Breast epithelium (tissue), 4 donors: ENCODE measurements around the gene SPESP1. TPM values are rescaled to one million over a fixed set of nuclear protein-coding genes. Genes with fewer than 3 reads are reported as not detected.
"Not testable (repeated sequence)": the region's sequence is repeated elsewhere in the genome, so short reads cannot be mapped to it uniquely, and the experiment has no call there.

Experiments
- DNase-seq, 2 donors: peaks; one replicate each; pipeline ENCODE4 v3.0.0-alpha.2; 2019; ENCODE audit warnings: low spot score in 2 of 2
- H3K27ac ChIP-seq, 2 donors: fragments of 200-600 bp; sonication (generic) in 1 of 2; one replicate each; pipeline ENCODE4 v1.5.1; 2016 to 2019; ENCODE audit warnings: mild to moderate bottlenecking in 1 of 2
- H3K27me3 ChIP-seq, 2 donors: fragments of 200-600 bp; sonication (generic) in 1 of 2; one replicate each; pipeline versions ENCODE4 v1.5.1 to v1.6.0; 2017 to 2019; ENCODE audit warnings: control low read depth in 1 of 2, mild to moderate bottlenecking in 1 of 2
- H3K36me3 ChIP-seq: fragments of 200-600 bp; one replicate; pipeline ENCODE4 v1.5.1; 2019
- H3K4me1 ChIP-seq, 2 donors: fragments of 200-600 bp; sonication (generic); one replicate each; pipeline ENCODE4 v1.5.1; 2016 to 2019; ENCODE audit warnings: control low read depth in 1 of 2
- H3K4me3 ChIP-seq, 3 donors: fragments of 200-600 bp; sonication (generic); 1 replicate in 2 of 3; 2 replicates in 1 of 3; pipeline ENCODE4 v1.5.1; 2016 to 2019; ENCODE audit warnings: mild to moderate bottlenecking in 3 of 3, moderate library complexity in 2 of 3
- H3K9me3 ChIP-seq, 2 donors: fragments of 200-600 bp; sonication (generic) in 1 of 2; one replicate each; pipeline ENCODE4 v1.5.1; 2016 to 2019; ENCODE audit warnings: control low read depth in 1 of 2
- POLR2A ChIP-seq: fragments of 450-650 bp; IDR thresholded peaks from one replicate; pipeline ENCODE4 v1.6.1; 2016; ENCODE audit warnings: antibody characterized with exemption, mild to moderate bottlenecking, moderate library complexity
- POLR2AphosphoS5 ChIP-seq, 3 donors: sonication (generic); formaldehyde crosslinking; IDR thresholded peaks; one replicate each; pipeline ENCODE4 v1.6.1; 2017; ENCODE audit warnings: antibody characterized with exemption in 3 of 3
- intact Hi-C: fragments of 100-400 bp; cut with DNase I; formaldehyde crosslinking; loops from one replicate; pipeline ENCODE4 v1.15.1; 2023; ENCODE audit warnings: low total_unique reads
- total RNA-seq, 3 donors: library from RNA; depleted of rRNA; stranded (reverse); fragments of >200 nt; gene quantifications; one replicate each; pipeline ENCODE4 v1.1.0, GENCODE V29; 2016
- TF ChIP-seq, protein P1 (sequence below), 3 donors: fragments of 450-650 bp; IDR thresholded peaks; one replicate each; pipeline ENCODE4 v1.5.1; 2016 to 2017; ENCODE audit warnings: antibody characterized with exemption in 3 of 3, mild to moderate bottlenecking in 3 of 3, moderate library complexity in 3 of 3

SPESP1 gene
- total RNA-seq, 3 donors from 2014 or later, result 5.1 to 7.9 (median 6.1) TPM

DNA sequence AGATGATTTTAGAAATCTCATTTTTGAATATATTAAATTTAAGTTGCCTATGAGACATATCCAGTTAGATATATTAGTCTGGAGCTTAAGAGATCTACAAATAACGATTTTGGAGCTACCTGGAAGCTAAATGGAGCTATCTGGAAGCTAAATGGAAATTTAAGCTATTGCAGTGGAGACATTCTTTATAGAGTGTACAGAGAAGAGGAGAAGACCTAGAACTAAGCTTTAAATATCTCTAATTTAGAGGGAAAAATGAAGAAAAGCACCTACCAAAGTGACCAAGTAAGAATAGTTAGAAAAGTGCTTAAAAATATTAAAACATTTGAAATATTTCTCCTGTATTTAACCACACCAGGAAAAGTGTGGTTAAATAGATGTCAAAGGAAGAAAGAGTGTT, 28.3 kb downstream of the SPESP1 start:
- TF ChIP-seq POLR2A, result no peak
- TF ChIP-seq, protein P1, sequence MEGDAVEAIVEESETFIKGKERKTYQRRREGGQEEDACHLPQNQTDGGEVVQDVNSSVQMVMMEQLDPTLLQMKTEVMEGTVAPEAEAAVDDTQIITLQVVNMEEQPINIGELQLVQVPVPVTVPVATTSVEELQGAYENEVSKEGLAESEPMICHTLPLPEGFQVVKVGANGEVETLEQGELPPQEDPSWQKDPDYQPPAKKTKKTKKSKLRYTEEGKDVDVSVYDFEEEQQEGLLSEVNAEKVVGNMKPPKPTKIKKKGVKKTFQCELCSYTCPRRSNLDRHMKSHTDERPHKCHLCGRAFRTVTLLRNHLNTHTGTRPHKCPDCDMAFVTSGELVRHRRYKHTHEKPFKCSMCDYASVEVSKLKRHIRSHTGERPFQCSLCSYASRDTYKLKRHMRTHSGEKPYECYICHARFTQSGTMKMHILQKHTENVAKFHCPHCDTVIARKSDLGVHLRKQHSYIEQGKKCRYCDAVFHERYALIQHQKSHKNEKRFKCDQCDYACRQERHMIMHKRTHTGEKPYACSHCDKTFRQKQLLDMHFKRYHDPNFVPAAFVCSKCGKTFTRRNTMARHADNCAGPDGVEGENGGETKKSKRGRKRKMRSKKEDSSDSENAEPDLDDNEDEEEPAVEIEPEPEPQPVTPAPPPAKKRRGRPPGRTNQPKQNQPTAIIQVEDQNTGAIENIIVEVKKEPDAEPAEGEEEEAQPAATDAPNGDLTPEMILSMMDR (IDR thresholded peaks at IDR 0.05), result no peak
- no peak for TF ChIP-seq POLR2AphosphoS5 (IDR thresholded peaks at IDR 0.05)
- no peak overlapping the region for H3K27ac ChIP-seq
- intact Hi-C loops, result no loop called here

DNA sequence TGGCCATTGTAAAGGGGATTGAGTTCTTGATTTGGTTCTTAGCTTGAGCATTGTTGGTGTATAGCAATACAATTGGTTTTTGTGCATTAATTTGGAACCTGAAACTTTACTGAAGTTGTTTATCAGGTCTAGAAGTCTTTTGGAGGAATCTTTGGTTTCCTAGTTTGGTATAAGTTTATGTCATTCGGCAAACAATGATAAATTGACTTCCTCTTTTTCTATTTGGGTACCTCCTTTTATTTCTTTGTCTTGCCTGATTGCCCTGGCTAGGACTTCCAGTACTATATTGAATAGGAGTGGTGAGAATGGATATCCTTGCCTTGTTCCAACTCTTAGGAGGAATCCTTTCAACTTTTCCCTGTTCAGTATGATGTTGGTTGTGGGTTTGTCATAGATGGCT, 32.1 kb downstream of the SPESP1 start:
- Histone ChIP-seq H3K27ac (no peak overlapping the region), H3K36me3 (no peaks in the 10 kb centered on the region), H3K4me3 (no peak overlapping the region), H3K4me1 (no peaks in the 10 kb centered on the region), H3K27me3 (no peaks in the 10 kb centered on the region), H3K9me3 (no peaks in the 10 kb centered on the region)
- DNase-seq, result no peak
- no peak for TF ChIP-seq POLR2AphosphoS5 (IDR thresholded peaks at IDR 0.05)
- no peak for TF ChIP-seq POLR2A
- TF ChIP-seq, protein P1 (IDR thresholded peaks at IDR 0.05), result no peak
- intact Hi-C loops, result no loop called here

More for the DNA sequence above, 28.3 kb downstream of the SPESP1 start:
- Histone ChIP-seq H3K27me3 (no peaks in the 10 kb centered on the region), H3K36me3 (no peaks in the 10 kb centered on the region), H3K4me3 (no peak overlapping the region), H3K9me3 (no peaks in the 10 kb centered on the region), H3K4me1 (no peaks in the 10 kb centered on the region)
- DNase-seq, result no peak

DNA sequence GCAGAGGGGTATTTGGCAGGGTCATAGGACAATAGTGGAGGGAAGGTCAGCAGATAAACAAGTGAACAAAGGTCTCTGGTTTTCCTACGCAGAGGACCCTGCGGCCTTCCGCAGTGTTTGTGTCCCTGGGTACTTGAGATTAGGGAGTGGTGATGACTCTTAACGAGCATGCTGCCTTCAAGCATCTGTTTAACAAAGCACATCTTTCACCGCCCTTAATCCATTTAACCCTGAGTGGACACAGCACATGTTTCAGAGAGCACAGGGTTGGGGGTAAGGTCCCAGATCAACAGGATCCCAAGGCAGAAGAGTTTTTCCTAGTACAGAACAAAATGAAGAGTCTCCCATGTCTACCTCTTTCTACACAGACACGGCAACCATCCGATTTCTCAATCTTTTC, 33.4 kb downstream of the SPESP1 start:
- DNase-seq, H3K4me3 ChIP-seq, intact Hi-C loops: not testable (repeated sequence)

DNA sequence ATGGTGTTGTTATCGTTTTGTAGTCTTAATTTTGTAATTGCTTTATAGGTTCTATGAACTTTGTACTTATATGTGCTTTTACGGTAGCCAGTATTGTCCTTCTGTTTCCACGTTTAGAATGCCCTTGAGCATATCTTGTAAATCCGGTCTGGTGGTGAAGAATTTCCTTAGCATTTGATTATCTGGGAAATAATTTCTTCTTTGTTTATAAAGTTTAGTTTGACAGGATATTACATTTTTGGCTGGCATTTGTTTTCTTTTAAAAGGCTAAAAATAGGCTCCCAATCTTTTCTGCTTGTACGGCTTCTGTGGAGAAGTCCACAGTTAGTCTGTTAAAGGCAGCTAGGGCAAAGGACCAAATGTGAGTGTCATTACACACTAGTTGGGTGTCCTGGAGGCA, 36.7 kb downstream of the SPESP1 start:
- no peak overlapping the region for H3K4me3 ChIP-seq
- no peaks in the 10 kb centered on the region for H3K36me3 ChIP-seq
- no peaks in the 10 kb centered on the region for H3K4me1 ChIP-seq
- intact Hi-C loops, result no loop called here
- DNase-seq, result no peak
- no peak overlapping the region for H3K27ac ChIP-seq
- H3K9me3 ChIP-seq, result peaks cover 6 to 18% of the 10 kb centered on the region in 2 donors
- TF ChIP-seq, protein P1 (IDR thresholded peaks at IDR 0.05), result no peak
- no peak for TF ChIP-seq POLR2AphosphoS5 (IDR thresholded peaks at IDR 0.05)
- no peaks in the 10 kb centered on the region for H3K27me3 ChIP-seq

More for the DNA sequence above, 33.4 kb downstream of the SPESP1 start:
- H3K27me3 ChIP-seq, H3K9me3 ChIP-seq, H3K4me1 ChIP-seq, H3K36me3 ChIP-seq, H3K27ac ChIP-seq: not testable (repeated sequence)

DNA sequence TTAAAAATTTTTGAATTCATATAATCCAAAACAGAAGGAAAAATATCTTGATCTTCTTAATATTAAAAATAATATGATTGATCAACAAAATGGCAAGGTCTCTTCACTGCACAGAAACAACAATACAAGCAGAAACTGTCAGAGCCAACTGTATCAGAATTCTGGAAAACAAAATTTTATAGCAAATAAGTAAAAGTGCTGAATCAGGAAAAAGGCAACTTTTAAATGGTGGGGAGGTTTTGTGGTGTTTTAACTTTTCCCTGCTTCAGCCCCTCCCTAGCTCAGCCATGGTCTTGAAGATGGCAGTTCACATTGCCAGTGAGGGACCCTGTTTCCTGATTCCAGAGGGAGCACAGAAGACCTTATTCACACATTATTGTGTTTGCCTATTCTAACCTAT, 37.6 kb downstream of the SPESP1 start:
- no peaks in the 10 kb centered on the region for H3K4me1 ChIP-seq
- no peak overlapping the region for H3K4me3 ChIP-seq
- no peak for TF ChIP-seq POLR2A
- no peak for TF ChIP-seq POLR2AphosphoS5 (IDR thresholded peaks at IDR 0.05)
- TF ChIP-seq, protein P1 (IDR thresholded peaks at IDR 0.05), result no peak
- intact Hi-C loops, result no loop called here
- H3K36me3 ChIP-seq, result no peaks in the 10 kb centered on the region
- no peaks in the 10 kb centered on the region for H3K27me3 ChIP-seq
- H3K27ac ChIP-seq, result no peak overlapping the region
- peaks cover 6 to 18% of the 10 kb centered on the region in 2 donors for H3K9me3 ChIP-seq
- no peak for DNase-seq

DNA sequence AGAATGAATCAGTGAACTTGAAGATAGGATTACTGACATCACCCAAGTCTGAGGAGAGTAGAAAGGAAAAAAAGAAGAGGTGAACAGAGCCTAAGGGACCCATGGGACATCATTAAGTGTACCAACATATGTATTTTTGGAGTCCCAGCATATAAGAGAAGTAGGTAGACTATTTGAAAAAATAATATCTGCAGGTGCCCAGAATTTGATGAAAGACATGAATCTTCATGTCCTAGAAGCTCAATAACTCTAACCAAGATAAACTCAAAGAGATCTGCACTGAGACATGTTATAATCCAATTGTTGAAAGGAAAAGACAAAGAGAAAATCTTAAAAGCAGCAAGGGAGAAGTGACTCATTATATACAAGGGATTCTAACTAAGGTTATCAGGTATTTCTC, 39.0 kb downstream of the SPESP1 start:
- TF ChIP-seq POLR2AphosphoS5 (IDR thresholded peaks at IDR 0.05) (no peak), POLR2A (no peak)
- TF ChIP-seq, protein P1 (IDR thresholded peaks at IDR 0.05), result no peak
- H3K4me1 ChIP-seq, result no peaks in the 10 kb centered on the region
- H3K4me3 ChIP-seq, result no peak overlapping the region
- peaks cover 6 to 18% of the 10 kb centered on the region in 2 donors for H3K9me3 ChIP-seq
- no peaks in the 10 kb centered on the region for H3K27me3 ChIP-seq
- no peaks in the 10 kb centered on the region for H3K36me3 ChIP-seq
- intact Hi-C loops, result no loop called here
- DNase-seq, result no peak
- H3K27ac ChIP-seq, result no peak overlapping the region
